Skeletal muscle satellite cell (primary cell): ENCODE data around the gene SCRN1.
"Not testable (repeated sequence)": the region's sequence is repeated elsewhere in the genome, so short reads cannot be mapped to it uniquely, and the experiment has no call there.

Source experiments
- H3K27me3 ChIP-seq: 2 replicates; pipeline ENCODE4 v1.7.0; 2013; ENCODE audit warnings: low read length; ENCODE audit not compliant: control insufficient read depth, insufficient read depth
- H3K36me3 ChIP-seq: 2 replicates; pipeline ENCODE4 v1.7.0; 2013; ENCODE audit warnings: mild to moderate bottlenecking, control low read depth, low read length; ENCODE audit not compliant: insufficient read depth
- H3K4me1 ChIP-seq: 2 replicates; pipeline ENCODE4 v1.7.0; 2013; ENCODE audit warnings: low read length; ENCODE audit not compliant: control insufficient read depth, insufficient read depth
- H3K4me2 ChIP-seq: 2 replicates; pipeline ENCODE4 v1.7.0; 2013; ENCODE audit warnings: mild to moderate bottlenecking, low read length
- H3K4me3 ChIP-seq: 2 replicates; pipeline ENCODE4 v1.7.0; 2013; ENCODE audit warnings: low read length
- H3K9ac ChIP-seq: 2 replicates; pipeline ENCODE4 v1.7.0; 2013; ENCODE audit warnings: mild to moderate bottlenecking, low read depth, low read length, moderate library complexity
- H3K9me3 ChIP-seq: replicated peaks from 2 replicates; pipeline ENCODE4 v1.7.0; 2013; ENCODE audit warnings: mild to moderate bottlenecking, control low read depth, low read length

Gene SCRN1

DNA sequence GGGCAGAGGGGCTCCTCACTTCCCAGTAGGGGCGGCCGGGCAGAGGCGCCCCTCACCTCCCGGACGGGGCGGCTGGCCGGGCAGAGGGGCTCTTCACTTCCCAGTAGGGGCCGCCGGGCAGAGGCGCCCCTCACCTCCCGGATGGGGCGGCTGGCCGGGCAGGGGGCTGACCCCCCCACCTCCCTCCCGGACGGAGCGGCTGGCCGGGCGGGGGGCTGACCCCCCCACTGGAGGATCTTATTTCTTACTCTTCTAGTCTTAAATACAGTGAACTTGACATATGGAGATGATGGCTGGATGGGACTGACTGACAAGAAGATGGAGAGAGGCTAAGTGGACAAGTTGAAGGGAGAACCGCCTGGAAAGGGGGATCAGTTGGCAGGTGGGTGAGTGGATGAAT lies 28.0 kb downstream of the SCRN1 start:
- not testable (repeated sequence) for H3K4me1 ChIP-seq, H3K4me3 ChIP-seq, H3K9ac ChIP-seq, H3K27me3 ChIP-seq, H3K9me3 ChIP-seq, H3K4me2 ChIP-seq
- peaks cover 27% of the 10 kb centered on the region for H3K36me3 ChIP-seq

DNA sequence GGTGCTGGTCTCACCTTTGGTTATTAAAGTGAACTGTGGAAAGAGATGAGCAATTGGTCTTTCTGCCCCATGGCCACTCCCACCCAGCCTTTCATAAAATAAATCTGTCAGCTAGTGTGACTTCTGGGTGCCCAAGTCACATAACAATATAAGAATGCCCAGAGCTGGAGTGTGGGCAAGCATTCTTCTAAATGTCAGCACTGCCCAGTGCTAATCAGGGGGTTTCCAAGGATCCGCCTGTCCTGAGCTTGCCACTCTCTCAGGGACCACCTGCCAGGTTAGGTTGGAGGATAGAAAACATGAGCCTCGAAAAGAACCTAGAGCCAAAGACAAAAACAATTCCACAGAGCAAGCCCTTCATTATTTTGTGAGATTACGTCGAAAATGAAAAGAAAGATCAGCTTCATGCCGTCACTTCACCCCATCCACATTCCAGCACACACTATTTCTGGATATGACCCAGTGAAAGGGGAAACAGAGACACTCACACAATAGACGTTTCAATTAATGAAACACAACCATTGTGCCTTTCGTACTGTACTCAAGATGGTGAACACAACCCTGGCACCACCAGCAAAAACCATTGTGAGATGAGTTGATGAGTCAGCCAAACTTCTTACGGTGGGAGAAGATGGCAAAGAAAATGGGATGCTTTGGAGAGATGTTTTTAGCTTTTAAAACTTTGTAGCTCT lies 30.8 kb downstream of the SCRN1 start:
- no peaks in the 10 kb centered on the region for H3K27me3 ChIP-seq
- no peak overlapping the region for H3K4me3 ChIP-seq
- no peak overlapping the region for H3K4me2 ChIP-seq
- peaks cover 24% of the 10 kb centered on the region for H3K36me3 ChIP-seq
- no peaks in the 10 kb centered on the region for H3K9me3 ChIP-seq
- H3K4me1 ChIP-seq: no peaks in the 10 kb centered on the region
- no peak overlapping the region for H3K9ac ChIP-seq

DNA sequence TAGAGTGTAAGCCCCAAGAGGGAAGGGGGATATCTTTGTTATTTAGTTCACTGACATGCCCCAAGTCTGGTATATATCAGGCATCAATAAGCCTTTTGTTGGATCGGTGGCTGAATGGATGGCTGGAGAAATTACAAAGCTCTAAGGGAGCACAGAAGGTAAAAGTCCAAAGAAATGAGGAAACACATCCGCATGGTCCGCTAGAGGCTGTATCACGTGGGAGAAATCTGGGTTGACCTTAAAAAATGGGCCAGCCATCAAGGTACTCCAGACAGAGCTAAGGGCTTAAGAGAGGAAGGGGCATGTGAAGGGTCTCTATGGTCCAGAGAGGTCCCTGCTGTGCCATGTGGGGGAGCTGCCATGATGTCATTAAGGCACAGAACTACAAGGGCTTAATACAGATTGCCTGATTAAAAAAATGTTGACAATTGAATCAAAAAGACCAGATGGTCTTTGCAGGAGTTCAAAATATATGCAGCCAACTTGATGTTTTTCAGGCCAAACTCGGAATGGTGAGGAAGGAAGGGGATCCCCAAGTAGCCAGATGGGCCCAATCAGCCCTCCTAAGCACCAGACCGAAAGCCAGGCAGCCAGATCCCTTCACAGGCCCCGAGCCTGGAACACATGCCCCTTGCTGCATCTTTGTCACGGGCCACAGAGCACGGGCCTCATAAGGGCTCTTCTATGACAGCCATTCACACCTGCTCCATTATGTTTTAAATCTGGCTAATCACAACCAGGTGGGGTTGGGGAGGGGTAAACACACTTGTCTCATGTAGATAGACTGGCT lies 31.9 kb downstream of the SCRN1 start:
- Histone ChIP-seq H3K9me3 (no peaks in the 10 kb centered on the region), H3K9ac (no peak overlapping the region), H3K4me2 (no peak overlapping the region), H3K36me3 (peaks cover 24% of the 10 kb centered on the region), H3K4me1 (no peaks in the 10 kb centered on the region), H3K27me3 (no peaks in the 10 kb centered on the region), H3K4me3 (no peak overlapping the region)

DNA sequence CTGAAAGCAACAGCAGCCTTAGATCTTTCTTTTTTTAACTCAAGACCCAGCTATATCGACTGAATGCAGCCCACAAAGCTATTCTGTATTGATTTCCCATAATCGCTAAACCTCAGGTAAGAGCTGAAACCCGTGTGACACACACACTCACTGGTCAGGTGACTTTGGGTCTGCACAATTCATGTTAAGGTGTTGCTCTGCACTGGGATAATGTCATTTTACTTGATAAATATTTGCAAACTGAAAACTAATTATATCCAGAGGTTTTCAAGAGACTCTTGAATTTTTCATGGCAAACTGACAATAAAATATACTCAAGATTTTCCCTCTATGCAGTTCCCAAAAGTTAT lies 33.1 kb downstream of the SCRN1 start:
- Histone ChIP-seq H3K4me3 (no peak overlapping the region), H3K27me3 (no peaks in the 10 kb centered on the region), H3K36me3 (peaks cover 33% of the 10 kb centered on the region), H3K9me3 (no peaks in the 10 kb centered on the region), H3K4me1 (no peaks in the 10 kb centered on the region), H3K4me2 (no peak overlapping the region), H3K9ac (no peak overlapping the region)

DNA sequence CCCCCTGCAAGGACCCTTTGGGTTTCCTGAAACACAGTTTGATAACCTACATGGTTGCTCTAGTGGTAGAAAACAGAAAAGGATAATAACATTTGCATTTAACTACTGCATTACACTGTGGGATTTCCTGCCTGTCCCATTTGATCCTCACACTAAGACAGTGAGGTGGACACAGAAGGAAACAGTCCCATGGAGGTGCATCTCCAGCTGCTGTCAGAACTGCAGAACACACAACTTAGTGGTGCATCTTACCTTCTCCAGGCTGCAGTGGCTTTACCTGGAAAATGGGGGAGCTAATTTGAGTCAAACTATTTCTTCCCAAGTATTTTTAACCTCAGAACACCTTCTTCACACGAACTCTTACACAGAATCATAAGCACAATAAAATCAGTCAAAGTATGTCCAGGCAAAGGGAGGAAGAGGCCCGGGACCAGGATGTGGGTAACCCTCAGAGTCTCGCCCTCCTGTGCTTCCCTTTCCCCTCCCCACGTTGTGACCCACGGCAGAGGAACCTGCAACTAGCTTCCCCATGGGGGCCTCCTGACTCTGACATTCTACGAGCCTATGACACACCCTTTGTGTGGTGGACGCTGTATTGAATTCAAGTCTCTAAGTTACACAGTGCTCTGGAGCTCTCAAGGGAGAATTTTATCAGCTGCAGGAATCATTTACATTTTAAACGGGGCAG lies 33.7 kb downstream of the SCRN1 start:
- no peak overlapping the region for H3K4me3 ChIP-seq

DNA sequence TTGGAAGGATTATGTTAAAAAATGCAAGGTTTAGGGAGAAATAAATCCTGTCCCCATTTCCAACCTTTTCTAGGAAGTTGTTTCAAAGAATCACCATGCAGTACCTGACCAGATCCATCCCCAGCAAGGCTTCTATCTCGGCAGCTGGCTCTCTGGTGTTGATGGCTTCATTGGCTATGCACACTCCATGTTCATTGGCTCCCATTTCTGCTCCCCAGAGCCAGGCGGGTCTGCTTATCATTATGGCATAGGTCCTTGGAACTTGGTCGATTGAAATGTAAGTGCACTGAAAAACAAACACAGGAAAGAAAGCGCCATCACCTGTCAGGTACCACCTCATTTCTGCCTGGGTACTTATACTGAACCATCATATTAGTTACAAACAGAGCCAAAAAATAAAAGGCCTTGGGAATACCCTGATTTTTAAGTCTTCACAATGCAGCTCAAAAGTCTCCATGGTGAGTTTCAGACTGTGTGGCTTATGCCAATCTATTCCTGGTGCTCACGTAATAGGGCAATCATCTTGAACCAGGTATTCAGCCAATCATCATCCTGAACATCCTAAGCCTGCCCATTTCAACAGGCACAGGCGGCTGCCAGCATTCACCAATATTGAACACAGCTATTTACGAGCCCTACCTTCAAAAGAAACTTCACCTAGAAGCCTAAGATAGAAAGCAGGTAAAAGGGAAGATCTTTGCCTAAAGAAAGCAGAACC lies 34.4 kb downstream of the SCRN1 start:
- H3K27me3 ChIP-seq: no peaks in the 10 kb centered on the region
- no peak overlapping the region for H3K4me3 ChIP-seq
- no peak overlapping the region for H3K9ac ChIP-seq
- no peaks in the 10 kb centered on the region for H3K9me3 ChIP-seq
- peaks cover 33% of the 10 kb centered on the region for H3K36me3 ChIP-seq
- no peak overlapping the region for H3K4me2 ChIP-seq
- H3K4me1 ChIP-seq: no peaks in the 10 kb centered on the region

More for the DNA sequence above, 33.7 kb downstream of the SCRN1 start:
- no peaks in the 10 kb centered on the region for H3K9me3 ChIP-seq
- peaks cover 37% of the 10 kb centered on the region for H3K36me3 ChIP-seq
- no peak overlapping the region for H3K9ac ChIP-seq
- H3K27me3 ChIP-seq: no peaks in the 10 kb centered on the region
- H3K4me2 ChIP-seq: no peak overlapping the region
- H3K4me1 ChIP-seq: no peaks in the 10 kb centered on the region

DNA sequence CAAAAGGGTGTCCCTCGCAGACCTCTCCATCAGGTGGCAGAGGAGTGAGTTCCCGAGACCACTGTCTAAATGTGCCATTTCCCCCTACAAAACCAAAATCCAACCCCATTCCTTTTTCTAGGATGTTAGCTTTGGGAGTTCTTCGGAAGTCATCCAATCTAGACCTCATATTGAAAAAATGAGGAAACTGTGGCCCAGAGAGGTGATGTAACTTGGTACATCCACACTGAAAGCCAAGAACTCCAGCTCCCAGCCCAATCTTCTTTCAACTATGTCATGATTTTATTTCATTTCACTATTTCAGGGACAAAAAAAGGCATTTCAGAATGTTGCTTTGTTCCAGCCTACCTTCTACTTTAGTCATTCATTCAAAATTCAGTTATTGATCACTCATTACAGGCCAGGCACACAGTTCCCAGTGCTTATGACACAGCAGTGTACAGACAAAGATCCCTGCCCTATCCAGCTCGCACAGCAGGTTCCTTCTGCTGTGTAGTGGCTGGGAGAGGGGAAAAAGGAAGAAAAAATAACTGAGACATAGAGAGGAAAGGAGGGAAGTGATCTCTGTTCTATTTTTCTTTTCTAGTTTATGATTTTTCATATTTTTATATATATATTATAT lies 35.8 kb downstream of the SCRN1 start:
- H3K4me1 ChIP-seq: no peaks in the 10 kb centered on the region

DNA sequence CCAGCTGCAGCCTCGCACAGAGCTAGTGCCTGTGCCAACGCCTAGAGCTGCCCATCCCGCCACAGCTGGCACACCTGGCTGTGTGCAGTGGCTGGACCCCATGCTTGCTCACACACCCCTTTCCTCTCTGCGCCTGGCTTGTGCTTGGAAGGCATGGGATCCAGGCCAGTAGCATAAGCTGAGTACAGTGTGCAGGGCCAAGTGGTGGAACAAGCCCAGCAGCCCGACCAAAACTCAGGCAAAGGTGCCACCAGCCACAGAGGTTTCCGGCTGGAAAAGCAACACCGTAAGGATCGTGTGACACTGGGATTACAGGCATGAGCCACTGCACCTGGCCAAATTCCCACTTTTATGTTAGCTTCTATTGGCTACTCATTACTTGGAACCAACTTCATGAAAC lies 38.4 kb downstream of the SCRN1 start:
- no peaks in the 10 kb centered on the region for H3K9me3 ChIP-seq
- H3K4me1 ChIP-seq: no peaks in the 10 kb centered on the region
- H3K36me3 ChIP-seq: peaks cover 65% of the 10 kb centered on the region

More for the DNA sequence above, 35.8 kb downstream of the SCRN1 start:
- H3K9me3 ChIP-seq: no peaks in the 10 kb centered on the region
- H3K27me3 ChIP-seq: no peaks in the 10 kb centered on the region
- H3K4me2 ChIP-seq: no peak overlapping the region
- no peak overlapping the region for H3K9ac ChIP-seq
- H3K4me3 ChIP-seq: no peak overlapping the region
- peaks cover 39% of the 10 kb centered on the region for H3K36me3 ChIP-seq

DNA sequence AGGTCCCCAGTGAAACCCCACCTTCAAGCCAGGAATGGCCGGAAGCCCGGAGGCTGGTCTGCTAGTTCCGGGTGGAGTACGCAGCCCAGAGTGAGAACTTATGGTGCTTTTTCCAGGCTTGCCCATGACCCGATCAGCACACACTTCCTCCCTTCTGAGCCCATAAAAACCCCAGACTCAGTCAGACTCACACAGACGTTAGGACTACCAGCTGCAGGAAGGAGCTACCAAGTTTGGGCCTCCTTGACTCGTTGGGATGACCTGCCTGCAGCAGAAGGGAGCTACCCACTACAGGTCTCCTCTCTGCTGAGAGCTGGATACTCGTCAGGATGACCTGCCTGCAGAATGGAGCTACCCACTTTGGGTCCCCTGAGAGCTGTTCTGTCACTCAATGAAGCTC lies 39.1 kb downstream of the SCRN1 start:
- Histone ChIP-seq H3K9me3 (no peaks in the 10 kb centered on the region), H3K9ac (no peak overlapping the region), H3K4me2 (no peak overlapping the region), H3K27me3 (no peaks in the 10 kb centered on the region), H3K4me1 (no peaks in the 10 kb centered on the region), H3K4me3 (no peak overlapping the region), H3K36me3 (peaks cover 66% of the 10 kb centered on the region)

More for the DNA sequence above, 38.4 kb downstream of the SCRN1 start:
- H3K27me3 ChIP-seq: no peaks in the 10 kb centered on the region
- H3K4me3 ChIP-seq: no peak overlapping the region
- H3K4me2 ChIP-seq: no peak overlapping the region
- H3K9ac ChIP-seq: no peak overlapping the region

DNA sequence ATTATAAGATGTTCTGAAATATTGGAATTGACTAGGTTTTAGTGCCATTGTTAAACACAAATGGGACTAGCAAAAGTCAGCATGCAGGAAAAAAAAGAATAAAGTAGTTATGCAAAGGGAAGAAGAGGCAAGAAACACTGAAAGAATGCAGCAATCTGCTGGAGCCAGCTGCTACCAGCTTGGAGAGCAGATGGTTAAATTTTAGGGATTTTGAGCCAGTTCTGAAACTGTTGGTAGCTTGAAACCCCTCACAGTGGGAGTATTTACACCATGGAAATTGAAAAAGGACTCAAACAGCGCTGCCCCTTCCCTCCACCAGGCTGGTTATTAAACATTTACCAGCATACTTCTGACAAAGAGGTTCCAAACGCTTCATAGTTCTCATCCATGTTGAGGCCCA lies 41.0 kb downstream of the SCRN1 start:
- Histone ChIP-seq H3K4me3 (no peak overlapping the region), H3K9me3 (no peaks in the 10 kb centered on the region), H3K36me3 (peaks cover 67% of the 10 kb centered on the region), H3K4me1 (no peaks in the 10 kb centered on the region), H3K27me3 (no peaks in the 10 kb centered on the region), H3K4me2 (no peak overlapping the region), H3K9ac (no peak overlapping the region)
